ENCODE results near the gene HHLA2.

HHLA2 gene

DNA sequence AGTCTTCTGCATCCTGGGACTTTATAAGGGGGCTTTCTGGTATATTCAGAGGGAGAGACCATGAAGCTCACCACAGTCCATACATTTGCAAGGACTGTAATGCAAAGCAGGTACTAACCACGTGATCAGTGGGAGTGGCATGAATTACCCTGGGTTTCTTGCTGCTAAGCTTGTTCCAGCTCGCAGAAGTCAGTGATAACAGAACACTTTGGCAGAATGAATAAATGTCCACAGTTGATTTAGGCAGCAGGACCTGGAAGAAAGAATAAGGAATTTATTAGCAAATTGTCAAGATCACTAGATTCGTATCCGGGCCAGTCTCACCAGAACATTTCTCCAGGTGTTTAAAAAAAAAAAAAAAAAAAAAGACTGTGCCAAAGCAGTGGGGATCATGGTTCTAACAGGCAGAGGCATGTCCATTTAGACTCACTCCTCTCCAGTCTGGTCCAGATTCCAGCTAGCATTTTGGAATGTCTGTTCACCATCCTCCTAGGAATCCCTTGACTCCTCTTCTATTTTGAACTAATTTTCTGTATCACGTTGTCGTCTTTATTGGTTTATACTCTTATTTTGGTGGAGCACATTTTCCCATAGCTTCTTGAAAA lies 24.5 kb downstream of the HHLA2 start:
- no peak for DNase-seq
- Histone ChIP-seq H3K9me2 (replicated peaks; ENCODE audit: insufficient read depth, low read length) (no peaks in the 10 kb centered on the region), H3K27me3 (replicated peaks; ENCODE audit: insufficient read depth, low read length) (no peaks in the 10 kb centered on the region), H2AFZ (ENCODE audit: low read length) (no peak overlapping the region), H3K4me1 (ENCODE audit: low read length) (no peaks in the 10 kb centered on the region), H3K4me2 (ENCODE audit: low read depth, low read length) (no peak overlapping the region), H3K9ac (ENCODE audit: low read length) (no peak overlapping the region), H3K9me3 (replicated peaks; ENCODE audit: insufficient read depth, low read length) (no peaks in the 10 kb centered on the region), H3K36me3 (replicated peaks; ENCODE audit: insufficient read depth, low read length) (no peaks in the 10 kb centered on the region), H3K79me2 (ENCODE audit: low read length) (no peaks in the 10 kb centered on the region), H3F3A (ENCODE audit: insufficient read depth, low read length) (no peaks in the 10 kb centered on the region), H3K27ac (ENCODE audit: low read length) (no peak overlapping the region), H4K20me1 (ENCODE audit: insufficient read depth, low read length) (no peaks in the 10 kb centered on the region), H3K4me3 (ENCODE audit: low read length) (no peak overlapping the region)
- TF ChIP-seq, protein P1, sequence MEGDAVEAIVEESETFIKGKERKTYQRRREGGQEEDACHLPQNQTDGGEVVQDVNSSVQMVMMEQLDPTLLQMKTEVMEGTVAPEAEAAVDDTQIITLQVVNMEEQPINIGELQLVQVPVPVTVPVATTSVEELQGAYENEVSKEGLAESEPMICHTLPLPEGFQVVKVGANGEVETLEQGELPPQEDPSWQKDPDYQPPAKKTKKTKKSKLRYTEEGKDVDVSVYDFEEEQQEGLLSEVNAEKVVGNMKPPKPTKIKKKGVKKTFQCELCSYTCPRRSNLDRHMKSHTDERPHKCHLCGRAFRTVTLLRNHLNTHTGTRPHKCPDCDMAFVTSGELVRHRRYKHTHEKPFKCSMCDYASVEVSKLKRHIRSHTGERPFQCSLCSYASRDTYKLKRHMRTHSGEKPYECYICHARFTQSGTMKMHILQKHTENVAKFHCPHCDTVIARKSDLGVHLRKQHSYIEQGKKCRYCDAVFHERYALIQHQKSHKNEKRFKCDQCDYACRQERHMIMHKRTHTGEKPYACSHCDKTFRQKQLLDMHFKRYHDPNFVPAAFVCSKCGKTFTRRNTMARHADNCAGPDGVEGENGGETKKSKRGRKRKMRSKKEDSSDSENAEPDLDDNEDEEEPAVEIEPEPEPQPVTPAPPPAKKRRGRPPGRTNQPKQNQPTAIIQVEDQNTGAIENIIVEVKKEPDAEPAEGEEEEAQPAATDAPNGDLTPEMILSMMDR (IDR thresholded peaks at IDR 0.05; ENCODE audit: low read length) = no peak
- TF ChIP-seq EZH2phosphoT487 (IDR thresholded peaks at IDR 0.05; ENCODE audit: low read length) = no peak
- TF ChIP-seq EZH2 (optimal IDR thresholded peaks at IDR 0.05; ENCODE audit: low read depth, low read length) = no peak

DNA sequence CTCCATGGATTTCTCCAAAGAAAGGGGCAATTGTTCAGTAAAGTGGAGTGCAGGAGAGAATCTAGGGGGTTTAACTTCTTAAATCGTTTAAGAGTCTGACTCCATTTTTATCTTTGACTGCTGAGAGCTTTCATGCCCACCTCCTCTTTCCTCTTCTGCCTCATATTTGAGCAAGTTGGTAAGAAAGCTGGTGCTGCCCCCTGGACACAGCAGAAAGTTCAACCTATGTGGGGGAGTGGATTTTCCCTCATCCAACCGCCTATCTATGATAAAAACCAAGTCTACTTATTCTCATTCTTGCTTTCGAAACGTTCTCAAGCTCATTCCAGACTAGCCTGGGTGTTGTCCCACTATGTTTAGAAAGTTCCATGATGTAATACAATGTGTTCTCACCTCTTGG lies 26.0 kb downstream of the HHLA2 start:
- H3K9me2 ChIP-seq (replicated peaks; ENCODE audit: insufficient read depth, low read length) = no peaks in the 10 kb centered on the region
- no peak overlapping the region for H3K27ac ChIP-seq (ENCODE audit: low read length)
- no peaks in the 10 kb centered on the region for H3K9me3 ChIP-seq (replicated peaks; ENCODE audit: insufficient read depth, low read length)
- no peak overlapping the region for H3K9ac ChIP-seq (ENCODE audit: low read length)
- no peaks in the 10 kb centered on the region for H3F3A ChIP-seq (ENCODE audit: insufficient read depth, low read length)
- H4K20me1 ChIP-seq (ENCODE audit: insufficient read depth, low read length) = no peaks in the 10 kb centered on the region
- DNase-seq = no peak
- TF ChIP-seq EZH2phosphoT487 (IDR thresholded peaks at IDR 0.05; ENCODE audit: low read length) = no peak
- no peak for TF ChIP-seq EZH2 (optimal IDR thresholded peaks at IDR 0.05; ENCODE audit: low read depth, low read length)
- TF ChIP-seq, protein P1 (IDR thresholded peaks at IDR 0.05; ENCODE audit: low read length) = no peak
- no peak overlapping the region for H3K4me2 ChIP-seq (ENCODE audit: low read depth, low read length)
- no peaks in the 10 kb centered on the region for H3K4me1 ChIP-seq (ENCODE audit: low read length)
- H2AFZ ChIP-seq (ENCODE audit: low read length) = no peak overlapping the region
- H3K36me3 ChIP-seq (replicated peaks; ENCODE audit: insufficient read depth, low read length) = no peaks in the 10 kb centered on the region
- no peaks in the 10 kb centered on the region for H3K27me3 ChIP-seq (replicated peaks; ENCODE audit: insufficient read depth, low read length)
- no peak overlapping the region for H3K4me3 ChIP-seq (ENCODE audit: low read length)
- no peaks in the 10 kb centered on the region for H3K79me2 ChIP-seq (ENCODE audit: low read length)

DNA sequence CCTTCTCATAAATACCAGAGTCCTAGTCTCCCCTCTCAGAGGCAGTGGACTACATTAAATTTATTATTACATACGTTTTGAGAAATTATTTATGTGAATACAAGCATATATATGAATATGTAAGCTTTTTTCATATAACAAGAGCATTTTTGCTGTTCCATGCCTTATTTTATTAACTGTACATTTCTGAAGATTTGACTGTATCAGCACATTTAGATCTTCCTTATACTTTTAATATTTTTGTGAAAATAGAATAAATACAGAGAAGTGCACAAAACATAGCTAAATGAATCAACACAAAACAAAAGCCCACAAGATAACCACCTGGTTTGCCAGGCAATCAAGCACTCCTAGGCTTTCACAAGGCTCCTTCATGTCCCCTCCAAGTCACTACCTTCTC lies 27.8 kb downstream of the HHLA2 start:
- Histone ChIP-seq H3K9ac (ENCODE audit: low read length) (no peak overlapping the region), H3K9me3 (replicated peaks; ENCODE audit: insufficient read depth, low read length) (no peaks in the 10 kb centered on the region), H3K4me2 (ENCODE audit: low read depth, low read length) (no peak overlapping the region), H3K27ac (ENCODE audit: low read length) (no peak overlapping the region), H4K20me1 (ENCODE audit: insufficient read depth, low read length) (no peaks in the 10 kb centered on the region), H3K36me3 (replicated peaks; ENCODE audit: insufficient read depth, low read length) (no peaks in the 10 kb centered on the region), H2AFZ (ENCODE audit: low read length) (no peak overlapping the region), H3K4me3 (ENCODE audit: low read length) (no peak overlapping the region), H3K27me3 (replicated peaks; ENCODE audit: insufficient read depth, low read length) (no peaks in the 10 kb centered on the region), H3F3A (ENCODE audit: insufficient read depth, low read length) (no peaks in the 10 kb centered on the region), H3K79me2 (ENCODE audit: low read length) (no peaks in the 10 kb centered on the region), H3K9me2 (replicated peaks; ENCODE audit: insufficient read depth, low read length) (no peaks in the 10 kb centered on the region), H3K4me1 (ENCODE audit: low read length) (no peaks in the 10 kb centered on the region)
- no peak for DNase-seq
- TF ChIP-seq EZH2 (optimal IDR thresholded peaks at IDR 0.05; ENCODE audit: low read depth, low read length) (no peak), EZH2phosphoT487 (IDR thresholded peaks at IDR 0.05; ENCODE audit: low read length) (no peak)
- TF ChIP-seq, protein P1 (IDR thresholded peaks at IDR 0.05; ENCODE audit: low read length) = no peak

All from MM.1S (cell line).